ENCODE measurements around the gene RAB3GAP1. TPM values are rescaled to one million over a fixed set of nuclear protein-coding genes. Genes with fewer than 3 reads are reported as not detected.
A peak's percentile ranks its signal among the peaks of the same experiment; 100 is the strongest.

The RAB3GAP1 gene
- 24.4 TPM for polyA plus RNA-seq (2012; ENCODE audit: insufficient read depth, insufficient read length, low read depth)

GRCh38 chr2:135052042-135052876 is at the start of gene RAB3GAP1:
Gene RAB3GAP1, plus strand, starts transcription at chr2:135052292. Its CDS starts 16 bp downstream, at chr2:135052308.
- Histone ChIP-seq H3K4me1 (no peaks in the 10 kb centered on the region), H3K4me3 (ENCODE audit: low read depth, low read length) (peak within 1 kb of the TSS; percentile 93), H3K36me3 (no peaks in the 10 kb centered on the region), H3K9me3 (no peaks in the 10 kb centered on the region), H3K27me3 (no peaks in the 10 kb centered on the region)
- no peak for TF ChIP-seq CTCF (IDR thresholded peaks at IDR 0.05; ENCODE audit: low read depth, low read length)
- DNase-seq = peak; percentile 63

- H3K27me3 ChIP-seq = no peaks in the 10 kb centered on the region
- H3K4me1 ChIP-seq = no peaks in the 10 kb centered on the region
- H3K4me3 ChIP-seq (ENCODE audit: low read depth, low read length) = no peak overlapping the region
- no peak for DNase-seq
- no peaks in the 10 kb centered on the region for H3K9me3 ChIP-seq
- no peaks in the 10 kb centered on the region for H3K36me3 ChIP-seq
- no peak for TF ChIP-seq CTCF (IDR thresholded peaks at IDR 0.05; ENCODE audit: low read depth, low read length)
Observed at GRCh38 chr2:135002836-135003235, 49.3 kb upstream of the RAB3GAP1 start.

- DNase-seq = peak; percentile 73
- Histone ChIP-seq H3K4me3 (ENCODE audit: low read depth, low read length) (no peak overlapping the region), H3K36me3 (no peaks in the 10 kb centered on the region), H3K27me3 (no peaks in the 10 kb centered on the region), H3K4me1 (no peaks in the 10 kb centered on the region), H3K9me3 (no peaks in the 10 kb centered on the region)
- TF ChIP-seq CTCF (IDR thresholded peaks at IDR 0.05; ENCODE audit: low read depth, low read length) = peak; percentile 80
Observed at GRCh38 chr2:135004005-135004746, 47.9 kb upstream of the RAB3GAP1 start.

- Histone ChIP-seq H3K27me3 (no peaks in the 10 kb centered on the region), H3K9me3 (no peaks in the 10 kb centered on the region), H3K36me3 (no peaks in the 10 kb centered on the region), H3K4me1 (no peaks in the 10 kb centered on the region), H3K4me3 (ENCODE audit: low read depth, low read length) (no peak overlapping the region)
- no peak for DNase-seq
- TF ChIP-seq CTCF (IDR thresholded peaks at IDR 0.05; ENCODE audit: low read depth, low read length) = no peak
Observed at GRCh38 chr2:135005753-135006152, 46.3 kb upstream of the RAB3GAP1 start.

DNA sequence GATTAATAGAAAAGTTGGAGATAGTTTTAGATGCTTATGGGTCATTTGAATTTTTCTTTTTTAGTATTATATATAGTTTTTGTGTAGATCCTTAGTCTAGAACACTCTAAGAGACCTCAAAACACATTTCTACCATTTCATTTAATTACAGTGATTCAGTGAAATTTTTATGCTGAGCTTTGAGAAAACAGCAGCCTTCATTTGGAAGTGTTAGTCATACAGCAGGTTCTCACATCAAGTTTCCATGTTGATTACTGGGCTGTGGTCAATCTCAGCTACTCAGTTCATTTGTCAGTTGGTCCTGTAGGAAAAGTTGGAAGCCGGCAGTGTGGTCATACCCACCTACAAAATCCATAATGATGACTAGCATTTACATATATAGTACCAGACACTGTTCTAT is 42.8 kb upstream of the RAB3GAP1 start:
- H3K27me3 ChIP-seq = no peaks in the 10 kb centered on the region
- no peak for TF ChIP-seq CTCF (IDR thresholded peaks at IDR 0.05; ENCODE audit: low read depth, low read length)
- no peaks in the 10 kb centered on the region for H3K36me3 ChIP-seq
- no peak for DNase-seq
- H3K4me1 ChIP-seq = no peaks in the 10 kb centered on the region
- no peaks in the 10 kb centered on the region for H3K9me3 ChIP-seq
- H3K4me3 ChIP-seq (ENCODE audit: low read depth, low read length) = no peak overlapping the region

Data from BE2C (cell line).